HG02973 (cell line): ENCODE results near the gene HEY2.
"Not testable (repeated sequence)": the region's sequence is repeated elsewhere in the genome, so short reads cannot be mapped to it uniquely, and the experiment has no call there.

Source experiments
- ATAC-seq: cut with Tn5 transposase; IDR thresholded peaks from one replicate; pipeline ENCODE4 v1.9.1; 2021; ENCODE audit warnings: moderate library complexity; ENCODE audit not compliant: unreplicated experiment

Gene HEY2

DNA sequence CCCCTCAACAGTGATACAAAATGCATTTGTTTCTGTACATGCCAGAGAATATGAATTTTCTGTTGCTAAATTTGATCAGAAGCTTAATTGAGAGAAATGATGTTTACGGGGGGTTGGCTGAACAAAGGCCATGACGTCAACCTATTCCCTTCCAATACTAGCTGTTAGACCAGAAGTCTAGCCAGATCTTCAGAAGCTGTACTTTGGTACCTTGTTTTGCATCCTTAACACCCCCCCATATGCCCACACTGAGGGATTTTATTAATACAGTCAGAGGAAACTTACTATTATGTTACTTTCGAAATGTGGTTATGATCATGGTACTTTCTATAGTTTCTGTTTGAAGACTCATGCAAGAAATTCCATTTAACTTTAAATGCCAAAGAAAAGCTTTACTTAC lies 44.4 kb downstream of the HEY2 start:
- ATAC-seq: no peak

DNA sequence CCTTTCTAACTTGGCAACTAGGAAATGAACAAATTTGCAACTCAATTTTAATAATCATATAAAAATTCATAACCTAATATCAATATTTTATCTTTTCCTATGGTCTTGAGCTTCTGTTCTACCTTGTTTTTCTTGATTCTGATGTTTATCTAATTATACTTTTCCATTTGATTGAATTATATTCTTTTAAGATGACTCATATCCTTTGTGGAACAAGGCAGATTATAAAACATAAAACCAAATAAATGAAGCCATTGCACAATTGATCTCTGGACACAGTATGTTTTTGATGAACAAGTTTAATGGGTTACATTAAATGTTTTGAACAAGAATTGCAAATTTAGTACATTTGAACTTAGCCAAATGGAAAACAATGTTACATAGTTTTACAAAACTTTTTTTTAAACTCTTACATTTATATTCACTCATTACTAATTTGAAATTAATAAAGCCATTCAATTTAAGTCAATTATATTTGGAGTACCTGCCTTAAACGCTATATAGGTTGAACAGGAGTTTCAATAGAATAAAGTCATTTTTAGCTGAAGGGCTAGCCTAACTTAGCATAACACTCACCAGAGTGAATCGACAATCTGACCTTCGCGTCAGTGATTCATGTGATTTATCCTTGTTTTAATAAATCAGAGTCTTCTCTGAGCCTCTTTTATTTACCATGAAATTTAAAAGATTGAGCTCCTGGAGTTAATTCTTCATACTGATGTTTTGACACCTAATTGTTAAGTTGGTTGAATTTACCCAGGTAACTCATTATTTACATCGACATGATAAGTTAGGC lies 45.1 kb downstream of the HEY2 start:
- ATAC-seq: no peak

DNA sequence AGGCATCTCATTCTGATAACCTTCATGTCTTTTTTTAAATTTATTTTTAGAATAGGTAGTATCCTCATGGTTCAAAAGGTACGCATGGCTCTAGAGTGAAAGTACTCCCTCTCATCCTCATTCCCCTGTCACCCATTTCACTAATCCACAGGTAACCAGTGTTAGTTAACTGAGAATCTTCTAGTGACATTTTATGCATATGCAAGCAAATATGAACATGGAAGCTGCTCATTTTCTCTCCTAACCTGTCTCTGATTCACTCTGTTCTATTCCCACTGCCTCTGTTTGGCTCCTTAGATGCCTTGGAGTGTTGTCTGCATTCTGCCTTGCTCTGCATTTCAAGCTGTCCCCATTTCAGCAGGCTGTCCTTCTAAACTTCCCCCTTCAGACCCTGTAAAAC lies 45.9 kb downstream of the HEY2 start:
- ATAC-seq: no peak

DNA sequence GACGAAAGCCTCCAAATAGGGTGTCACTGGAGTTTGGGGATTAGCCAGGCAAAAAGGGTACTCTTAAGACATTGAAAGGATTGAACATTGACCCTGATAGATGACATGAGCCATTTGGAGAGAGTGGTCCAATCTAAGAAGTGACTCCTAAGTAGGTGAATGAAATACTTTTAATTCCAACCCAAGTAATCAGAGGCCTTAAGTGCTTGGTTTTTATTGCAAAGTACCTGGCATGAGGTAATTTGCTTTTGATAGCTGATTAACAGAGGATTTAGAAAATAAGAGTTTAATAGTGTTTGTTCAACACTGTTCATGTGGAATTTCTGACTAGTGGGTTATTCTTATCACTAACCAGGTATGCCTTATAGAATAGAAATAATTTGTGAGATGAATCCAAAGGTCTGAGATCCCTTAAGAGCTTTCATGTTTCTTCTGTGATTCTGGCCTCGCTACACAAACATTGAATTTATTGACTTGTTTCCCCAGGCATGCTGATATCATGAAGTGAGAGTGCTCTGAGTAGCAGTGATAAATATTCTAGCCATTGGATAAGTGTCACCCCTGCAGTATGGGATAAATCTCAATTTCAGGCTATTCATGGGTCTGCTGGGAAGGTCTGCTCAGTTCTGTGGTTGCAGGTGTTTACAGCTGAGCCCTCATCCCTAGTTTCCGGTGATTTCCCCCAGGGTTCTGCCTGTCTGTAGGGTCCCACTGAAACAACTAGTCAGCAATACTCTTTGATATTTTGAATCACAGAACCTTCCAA lies 47.9 kb downstream of the HEY2 start:
- no peak for ATAC-seq

DNA sequence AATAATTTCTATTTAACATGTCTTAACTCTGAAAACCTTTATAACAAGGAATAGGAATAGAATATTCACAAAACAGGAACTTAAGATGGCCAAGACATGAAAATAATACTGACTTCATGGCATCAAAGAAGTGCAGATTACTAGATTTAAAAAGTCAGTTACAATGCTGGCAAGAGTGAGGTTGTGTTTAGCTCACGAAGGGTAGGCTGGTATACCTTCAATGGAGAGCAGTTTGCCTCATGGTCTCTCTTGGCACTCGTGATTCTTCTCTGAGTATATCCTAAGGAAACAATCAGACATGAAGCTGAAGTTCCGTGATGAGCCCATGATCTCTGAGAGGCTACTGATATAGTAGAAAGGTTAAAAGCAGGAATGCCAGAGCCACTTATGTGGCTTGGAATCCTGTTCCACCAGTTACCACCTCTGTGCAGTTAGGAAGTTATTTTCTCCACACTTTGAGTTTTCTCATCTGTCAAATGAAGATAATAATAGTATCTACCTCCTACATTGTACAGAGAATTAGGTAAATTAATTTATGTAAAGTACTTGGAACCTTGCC lies 48.5 kb downstream of the HEY2 start:
- ATAC-seq: no peak

DNA sequence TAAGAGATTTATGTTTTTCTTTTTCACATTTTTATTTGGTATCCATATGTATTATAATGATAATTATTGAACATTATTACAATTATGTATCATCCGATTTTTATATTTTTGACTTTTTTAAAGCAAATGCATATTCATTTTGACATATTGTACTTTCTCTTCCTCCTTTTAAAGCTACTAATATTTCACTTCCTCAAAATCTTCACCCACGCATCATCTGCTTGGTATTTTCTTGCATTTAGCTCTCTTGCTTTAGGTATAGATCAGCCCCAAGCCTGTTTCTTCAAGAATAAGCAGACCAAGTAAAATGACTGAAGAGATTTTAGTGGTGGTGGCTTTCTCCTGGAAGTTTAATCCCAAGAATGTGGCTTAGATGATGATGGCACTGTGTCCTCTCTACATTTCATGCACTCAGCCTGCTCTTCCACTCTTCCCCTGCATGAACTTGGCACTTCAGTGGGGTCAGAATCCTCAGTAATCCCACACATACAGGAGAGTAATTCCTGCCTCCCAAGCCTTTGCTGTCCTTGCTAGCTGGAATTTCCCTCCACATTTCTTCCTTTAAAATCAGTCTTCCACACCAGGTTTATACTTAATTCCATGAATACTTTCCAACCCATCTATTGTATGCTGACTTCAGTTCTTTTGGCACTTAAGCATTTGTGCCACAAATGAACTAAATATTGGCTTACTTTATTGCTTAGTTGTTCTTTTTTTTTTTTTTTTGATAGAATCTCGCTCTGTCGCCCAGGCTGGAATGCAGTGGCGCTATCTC lies 49.5 kb downstream of the HEY2 start:
- ATAC-seq: peak; percentile 85

DNA sequence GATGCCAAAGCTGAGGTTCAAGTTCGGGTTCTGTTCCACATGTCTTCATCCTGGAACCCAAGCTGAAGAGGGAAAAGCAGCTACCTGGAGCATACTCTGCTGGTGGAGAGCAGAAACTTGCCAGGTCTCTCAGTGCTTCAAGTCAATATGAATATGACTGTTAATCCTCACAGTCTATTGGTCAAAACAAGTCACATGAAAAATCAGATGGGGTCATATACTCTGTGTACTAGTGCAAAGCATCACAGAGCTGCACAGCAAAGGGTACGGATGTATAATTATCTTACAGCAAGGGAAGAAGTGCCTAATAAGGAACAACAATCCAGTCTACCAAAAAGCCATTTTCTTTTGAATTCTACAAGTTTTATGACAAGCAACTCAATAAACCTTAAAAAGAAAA lies 53.0 kb downstream of the HEY2 start:
- no peak for ATAC-seq

DNA sequence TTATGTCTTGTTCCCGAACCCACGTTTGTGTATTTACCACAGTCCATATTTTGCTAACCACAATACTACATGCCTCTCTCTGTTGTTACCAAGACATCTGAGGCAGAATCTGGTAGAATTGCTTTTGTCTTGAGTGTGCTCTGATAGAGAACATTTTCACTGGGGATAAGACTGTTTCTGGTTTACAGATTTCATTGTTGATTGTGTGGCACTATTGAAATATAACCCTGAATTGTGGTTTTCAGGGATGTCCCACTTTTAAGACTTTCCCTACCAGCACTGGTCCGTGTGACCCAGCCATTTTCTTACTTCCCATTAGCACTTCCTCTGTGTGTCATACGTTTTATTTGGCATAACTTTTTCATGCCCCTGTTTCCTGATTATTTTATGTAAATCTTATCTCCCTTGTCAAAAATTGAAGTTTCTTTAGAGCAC lies 53.5 kb downstream of the HEY2 start:
- ATAC-seq: no peak

DNA sequence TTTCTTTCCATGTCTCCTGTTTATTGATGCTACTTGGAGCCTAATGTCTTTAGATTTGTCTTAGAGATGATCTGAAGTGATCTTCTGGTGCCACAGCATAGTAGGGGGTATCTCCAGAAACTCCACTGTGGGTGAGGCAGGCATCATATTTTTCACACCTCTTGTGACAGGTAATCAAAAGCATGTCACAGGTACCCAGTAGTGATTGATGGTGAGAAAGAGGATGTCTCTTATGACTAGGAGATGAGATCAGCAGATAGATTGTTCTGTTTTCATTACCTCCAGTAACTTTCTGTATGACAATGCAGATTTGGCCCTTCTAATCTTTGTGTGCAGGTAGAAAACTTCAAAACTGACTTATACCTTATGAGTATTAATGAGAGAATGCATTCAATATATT lies 54.8 kb downstream of the HEY2 start:
- peak; percentile 60 for ATAC-seq

DNA sequence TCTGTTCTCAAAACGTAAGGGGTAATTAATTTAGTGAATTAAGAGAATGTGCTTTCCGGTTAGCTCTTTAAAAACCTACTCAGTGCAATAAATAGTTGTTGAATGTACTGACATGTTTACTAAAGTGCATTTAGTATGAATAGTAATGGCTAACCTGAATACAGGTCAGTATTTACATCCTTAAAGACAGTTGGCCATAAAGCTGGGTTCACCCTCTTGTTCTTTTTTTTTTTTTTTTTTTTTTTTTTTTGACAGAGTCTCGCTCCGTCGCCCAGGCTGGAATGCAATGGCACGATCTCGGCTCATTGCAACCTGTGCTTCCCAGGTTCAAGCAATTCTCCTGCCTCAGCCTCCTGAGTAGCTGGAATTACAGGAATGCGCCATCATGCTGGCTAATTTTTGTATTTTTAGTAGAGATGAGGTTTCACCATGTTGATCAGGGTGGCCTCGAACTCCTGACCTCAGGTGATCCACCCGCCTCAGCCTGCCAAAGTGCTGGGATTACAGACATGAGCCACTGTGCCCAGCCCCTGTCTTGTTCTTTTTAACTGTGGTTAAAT lies 55.5 kb downstream of the HEY2 start:
- not testable (repeated sequence) for ATAC-seq

DNA sequence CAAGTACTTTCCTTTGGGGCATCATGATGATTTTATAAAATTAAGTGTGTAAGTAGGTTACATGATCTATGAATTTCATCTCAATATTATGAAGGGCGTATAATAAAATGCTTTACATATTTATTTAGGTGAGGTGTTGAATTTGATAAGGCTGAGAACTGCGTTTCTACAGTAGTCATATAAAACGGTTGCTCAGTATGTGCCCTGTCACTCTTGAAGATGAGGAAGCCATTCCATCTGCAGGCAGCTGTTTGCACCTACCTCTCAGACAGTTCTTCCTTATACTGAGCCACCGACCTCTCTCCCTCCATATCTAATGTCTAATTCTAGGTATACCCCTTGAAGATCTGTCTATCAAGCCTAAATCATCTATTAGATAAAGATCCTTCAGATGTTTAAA lies 57.4 kb downstream of the HEY2 start:
- no peak for ATAC-seq

DNA sequence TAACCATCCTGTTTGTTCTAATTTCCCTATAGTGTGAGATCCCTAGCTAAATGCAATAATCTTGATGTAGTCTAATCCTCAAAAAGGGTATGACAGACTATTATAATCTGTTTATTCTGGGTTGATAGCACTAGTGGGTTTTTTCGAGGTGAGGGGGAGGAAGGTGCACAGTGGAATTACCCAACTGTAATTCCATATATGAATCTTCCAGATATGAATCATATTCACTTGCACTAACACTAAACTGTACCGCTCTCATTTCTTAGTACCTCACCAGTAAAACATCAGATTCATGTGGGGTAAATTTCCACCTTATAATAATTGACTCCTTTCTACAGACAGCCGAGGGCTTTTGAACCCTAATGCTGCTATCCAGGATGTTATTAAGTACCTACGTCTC lies 57.9 kb downstream of the HEY2 start:
- ATAC-seq: peak; percentile 49

DNA sequence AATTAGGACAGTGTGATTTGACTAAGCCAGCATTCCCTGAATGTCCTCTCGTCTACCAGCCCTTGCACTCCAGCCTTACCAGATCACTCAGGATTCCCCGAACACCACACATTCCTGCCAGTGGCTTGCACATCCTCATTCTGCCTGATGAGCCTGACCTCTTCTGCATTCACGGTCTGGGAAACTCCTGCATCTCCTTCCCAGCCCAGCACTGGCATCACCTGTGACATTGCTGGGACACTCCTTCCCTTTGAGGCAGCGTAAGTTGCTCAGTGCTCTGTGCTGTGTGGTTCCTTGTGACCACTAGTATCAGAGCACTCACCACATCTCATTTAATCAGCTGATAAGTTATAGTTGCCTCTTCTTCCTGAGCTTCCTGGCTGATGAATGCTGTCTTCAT lies 58.6 kb downstream of the HEY2 start:
- ATAC-seq: no peak

DNA sequence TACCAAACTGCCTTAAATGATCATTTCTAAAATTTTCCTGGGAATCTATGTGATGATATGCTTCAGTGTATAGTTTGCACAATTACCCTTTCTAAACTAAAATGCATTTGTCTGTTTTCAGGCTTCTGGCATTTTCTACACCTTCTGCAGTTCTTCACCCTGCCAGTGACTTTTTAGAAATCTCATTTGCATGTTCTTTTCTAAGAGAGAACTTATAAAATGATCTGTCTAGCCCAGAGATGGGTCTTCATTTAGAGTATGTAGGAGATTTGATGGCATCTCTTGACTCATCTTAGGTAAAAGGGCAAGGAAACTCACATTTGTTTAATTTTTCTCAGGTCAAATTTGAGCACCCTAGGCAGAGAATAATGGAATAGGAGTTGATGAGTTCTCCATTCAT lies 59.2 kb downstream of the HEY2 start:
- ATAC-seq: no peak

DNA sequence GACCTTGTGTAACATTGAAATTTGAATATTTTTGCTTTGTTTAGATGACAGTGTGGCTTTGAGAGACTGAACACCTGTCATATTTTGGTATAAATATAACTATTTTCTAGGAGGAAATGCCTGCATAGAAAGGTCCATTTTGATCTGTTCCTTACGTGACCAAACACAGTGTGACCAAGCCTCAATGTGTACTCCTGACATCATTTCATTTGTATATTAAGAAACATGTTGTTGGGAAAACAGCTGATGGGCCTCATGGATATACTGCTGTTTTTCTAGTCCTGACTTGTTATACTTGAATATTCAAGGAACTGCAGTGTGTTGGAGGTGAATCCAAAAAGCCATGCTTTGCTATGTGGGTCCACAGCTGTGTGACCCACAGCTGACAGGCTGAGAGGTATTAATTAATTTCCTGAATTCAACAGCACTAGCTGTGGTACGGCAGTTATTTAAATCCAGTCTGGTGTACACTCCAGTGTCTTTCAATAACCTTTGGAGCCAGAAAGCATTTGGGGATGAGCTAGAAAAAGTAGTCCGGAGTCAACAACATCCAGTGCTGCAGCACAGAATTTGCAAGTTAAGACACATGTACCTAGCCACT lies 60.2 kb downstream of the HEY2 start:
- no peak for ATAC-seq

DNA sequence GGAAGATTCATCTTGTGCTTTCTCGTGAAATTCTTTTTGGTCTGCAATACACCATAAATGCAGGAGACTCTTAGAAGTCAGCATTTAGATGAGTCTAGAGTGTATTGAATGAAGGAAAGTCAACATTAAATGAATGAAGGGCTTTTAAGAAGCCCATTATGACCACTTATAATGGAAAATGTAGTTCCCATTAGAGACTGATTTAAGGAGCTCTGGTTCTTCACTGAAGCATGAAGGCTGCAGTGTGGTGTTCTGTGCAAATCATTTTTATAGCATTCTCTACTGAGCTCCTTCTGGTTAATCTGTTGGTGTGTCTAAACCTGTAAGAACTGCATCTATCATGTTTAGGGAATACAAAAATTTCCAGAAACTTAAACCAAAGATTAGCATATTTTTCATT lies 61.0 kb downstream of the HEY2 start:
- no peak for ATAC-seq
